IMR-90 (cell line): ENCODE data around the gene TBC1D17.

Experiments
- CTCF ChIP-seq: conservative IDR thresholded peaks from 2 replicates; pipeline ENCODE4 v1.5.1; 2012; ENCODE audit warnings: mild to moderate bottlenecking, low read depth, low read length, improper control_type of control experiment
- POLR2A ChIP-seq: IDR thresholded peaks from 2 replicates; pipeline ENCODE4 v1.6.1; 2012; ENCODE audit warnings: mild to moderate bottlenecking, low read depth, low read length

GRCh38 chr19:49878744-49879070 is 1.2 kb downstream of the TBC1D17 start:
- TF ChIP-seq CTCF (no peak), POLR2A (no peak)
